Measurements from ENCODE around the gene KCNAB3.

DNA sequence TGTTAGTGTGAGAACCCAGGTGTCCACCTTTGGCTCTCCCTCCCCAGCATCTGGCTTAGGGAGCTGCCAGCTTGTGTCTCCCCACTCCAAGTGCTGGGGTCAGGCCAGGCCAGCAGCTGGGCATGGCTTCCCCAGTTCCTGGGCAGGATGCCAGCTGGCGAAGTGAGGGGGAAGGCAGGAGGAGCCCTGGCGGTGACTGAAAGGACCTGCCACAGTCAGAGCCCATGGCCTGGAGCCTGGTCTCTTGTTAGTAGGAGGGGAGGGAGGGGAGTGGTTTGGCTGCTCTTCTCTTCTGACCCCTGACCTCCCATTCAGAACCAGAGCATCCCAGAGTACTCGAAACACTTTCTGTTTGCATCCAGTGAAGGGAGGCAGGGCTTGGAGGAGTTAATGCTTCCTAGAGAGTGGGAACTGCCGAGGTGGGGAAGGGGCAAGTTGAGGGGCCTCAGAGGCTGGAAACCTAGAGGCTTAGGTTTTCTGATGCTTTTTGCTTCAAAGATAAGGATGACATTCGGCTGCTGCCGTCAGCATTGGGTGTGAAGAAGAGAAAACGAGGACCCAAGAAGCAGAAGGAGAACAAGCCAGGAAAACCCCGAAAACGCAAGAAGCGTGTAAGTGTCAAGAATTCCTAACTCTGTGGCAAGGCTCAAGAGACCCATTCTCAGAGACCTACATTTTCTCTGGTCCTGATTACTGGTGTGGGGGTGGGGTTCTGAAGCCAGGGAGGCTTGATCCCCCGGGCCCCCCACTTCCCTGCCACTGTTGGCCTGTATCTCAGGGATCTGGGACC, 40.3 kb downstream of the KCNAB3 start:
- TF ChIP-seq CTCF (IDR thresholded peaks at IDR 0.05; ENCODE audit: low read length), result no peak
- TF ChIP-seq EZH2 (IDR thresholded peaks at IDR 0.05; ENCODE audit: borderline replicate concordance, low read length), result no peak
